Loucy (cell line): Measurements from ENCODE around the gene SYNDIG1.

Experiments used
- CTCF ChIP-seq: fragments of 200-600 bp; sonication (generic); conservative IDR thresholded peaks from 2 replicates; pipeline ENCODE4 v1.5.1; 2014; ENCODE audit warnings: mild to moderate bottlenecking, antibody characterized with exemption, low read length
- EZH2phosphoT487 ChIP-seq: fragments of 200-600 bp; IDR thresholded peaks from 2 replicates; pipeline ENCODE4 v1.6.1; 2018; ENCODE audit warnings: antibody characterized with exemption, mild to moderate bottlenecking, moderate library complexity, borderline replicate concordance

GRCh38 chr20:24534282-24534681, 64.9 kb downstream of the SYNDIG1 start:
- TF ChIP-seq CTCF = no peak
- TF ChIP-seq EZH2phosphoT487 = no peak
